Common myeloid progenitor, CD34-positive (primary cell): Measurements from ENCODE around the gene SMIM3.
A peak's percentile ranks its signal among the peaks of the same experiment; 100 is the strongest.

Experiments used
- CTCF ChIA-PET: fragments of 350-600 bp; sonication (Branson Sonifier 250); formaldehyde crosslinking; loops from one replicate; lab custom pipeline; 2021; ENCODE audit warnings: antibody characterized with exemption; lab: Charles Lee
- POLR2A ChIA-PET: fragments of 350-600 bp; sonication (Branson Sonifier 250); formaldehyde crosslinking; loops from one replicate; lab custom pipeline; 2021; ENCODE audit warnings: antibody characterized with exemption; lab: Charles Lee
- DNase-seq, 3 donors: peaks; one replicate each; pipeline versions ENCODE4 v3.0.0 to v3.0.0-alpha.2; 2013
- H3K27ac ChIP-seq, 2 experiments: 1 replicate in 1 of 2; 2 replicates in 1 of 2; pipeline ENCODE4 v1.7.0; 2013; ENCODE audit warnings: inconsistent platforms in 2 of 2, low read length in 2 of 2, mild to moderate bottlenecking in 2 of 2, low read depth in 1 of 2, moderate library complexity in 1 of 2; ENCODE audit not compliant: severe bottlenecking in 2 of 2, insufficient read depth in 1 of 2, poor library complexity in 1 of 2
- H3K27me3 ChIP-seq, 5 experiments: replicated peaks in 2 of 5; 1 replicate in 3 of 5; 2 replicates in 2 of 5; pipeline versions ENCODE4 v1.6.1 to v1.7.0; 2013; ENCODE audit warnings: low read length in 4 of 5, mild to moderate bottlenecking in 2 of 5, moderate library complexity in 2 of 5, inconsistent platforms in 1 of 5; ENCODE audit not compliant: insufficient read depth in 5 of 5, control insufficient read depth in 4 of 5
- H3K36me3 ChIP-seq, 4 experiments: 1 replicate in 2 of 4; 2 replicates in 2 of 4; pipeline versions ENCODE4 v1.6.1 to v1.7.0; 2013; ENCODE audit warnings: low read length in 3 of 4, control low read depth in 1 of 4, mild to moderate bottlenecking in 1 of 4; ENCODE audit not compliant: control insufficient read depth in 4 of 4, insufficient read depth in 4 of 4
- H3K4me1 ChIP-seq, 4 experiments: 1 replicate in 3 of 4; 2 replicates in 1 of 4; pipeline versions ENCODE4 v1.6.1 to v1.7.1; 2013; ENCODE audit warnings: low read length in 3 of 4, mild to moderate bottlenecking in 3 of 4, control low read depth in 1 of 4, inconsistent platforms in 1 of 4, moderate library complexity in 1 of 4; ENCODE audit not compliant: control insufficient read depth in 4 of 4, insufficient read depth in 4 of 4; ENCODE audit errors: control extremely low read depth in 1 of 4
- H3K4me3 ChIP-seq, 7 experiments: 1 replicate in 4 of 7; 2 replicates in 3 of 7; pipeline versions ENCODE4 v1.5.1 to v1.7.0; 2013; ENCODE audit warnings: mild to moderate bottlenecking in 7 of 7, low read length in 6 of 7, moderate library complexity in 6 of 7, inconsistent platforms in 2 of 7, low read depth in 2 of 7, control low read depth in 1 of 7; ENCODE audit not compliant: insufficient read depth in 4 of 7, control insufficient read depth in 1 of 7; ENCODE audit errors: extremely low read depth in 1 of 7
- H3K9me3 ChIP-seq, 5 experiments: 1 replicate in 4 of 5; 2 replicates in 1 of 5; pipeline versions ENCODE4 v1.6.1 to v1.7.1; 2013; ENCODE audit warnings: low read length in 4 of 5, mild to moderate bottlenecking in 2 of 5, inconsistent platforms in 1 of 5, low read depth in 1 of 5, moderate library complexity in 1 of 5; ENCODE audit not compliant: control insufficient read depth in 4 of 5, insufficient read depth in 2 of 5; ENCODE audit errors: control extremely low read depth in 1 of 5
- WGBS: methylation state at CpG from one replicate; pipeline ENCODE4 v1.1.5; 2013; ENCODE audit not compliant: insufficient coverage; 5-methylcytosine and 5-hydroxymethylcytosine counted together

The SMIM3 gene

DNA sequence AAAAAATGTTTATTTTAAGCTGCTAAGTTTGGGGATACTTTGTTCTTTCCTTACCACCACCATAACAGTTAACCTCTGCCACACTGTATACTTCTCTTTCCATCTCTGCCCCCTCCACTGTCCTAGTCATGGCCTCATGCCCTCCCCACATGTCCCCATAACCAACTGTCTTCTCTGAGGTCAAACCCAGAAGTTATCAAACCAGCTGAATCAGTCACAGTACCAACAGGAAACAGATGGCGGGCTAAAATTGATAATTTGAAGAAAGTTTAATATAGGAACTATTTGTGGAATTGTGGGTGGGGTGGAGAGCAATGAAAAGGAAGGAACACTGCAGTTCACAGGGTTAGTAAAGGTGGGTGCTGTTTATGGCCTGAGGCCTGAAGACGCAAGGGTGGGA, 14.0 kb upstream of the SMIM3 start:
- DNase-seq: peak; percentile 90 to 98 (median 98)
- Histone ChIP-seq H3K27me3 (no peaks in the 10 kb centered on the region), H3K4me3 (peak overlapping the region in 4 of 7 experiments; percentile 7 to 41 (median 16)), H3K4me1 (peaks cover 59 to 83% (median 70%) of the 10 kb centered on the region in 4 experiments), H3K36me3 (no peaks in the 10 kb centered on the region), H3K27ac (peak overlapping the region; percentile 80 to 88), H3K9me3 (no peaks in the 10 kb centered on the region)
- 0% methylated on average over 1 of the region's 2 CpGs for WGBS
- ChIA-PET POLR2A (interaction anchor here (0.7 to 2.8 kb wide), 8 partner anchors 10 to 391 kb away, joined by 3 to 25 read pairs (median 6); partner anchors contain the start of genes RBM22 and SMIM3), CTCF (interaction anchor here (0.8 to 15.6 kb wide), 12 partner anchors 14 to 83 kb away, joined by 3 to 293 read pairs (median 4); partner anchors contain the start of genes IRGM, RBM22 and SMIM3)

DNA sequence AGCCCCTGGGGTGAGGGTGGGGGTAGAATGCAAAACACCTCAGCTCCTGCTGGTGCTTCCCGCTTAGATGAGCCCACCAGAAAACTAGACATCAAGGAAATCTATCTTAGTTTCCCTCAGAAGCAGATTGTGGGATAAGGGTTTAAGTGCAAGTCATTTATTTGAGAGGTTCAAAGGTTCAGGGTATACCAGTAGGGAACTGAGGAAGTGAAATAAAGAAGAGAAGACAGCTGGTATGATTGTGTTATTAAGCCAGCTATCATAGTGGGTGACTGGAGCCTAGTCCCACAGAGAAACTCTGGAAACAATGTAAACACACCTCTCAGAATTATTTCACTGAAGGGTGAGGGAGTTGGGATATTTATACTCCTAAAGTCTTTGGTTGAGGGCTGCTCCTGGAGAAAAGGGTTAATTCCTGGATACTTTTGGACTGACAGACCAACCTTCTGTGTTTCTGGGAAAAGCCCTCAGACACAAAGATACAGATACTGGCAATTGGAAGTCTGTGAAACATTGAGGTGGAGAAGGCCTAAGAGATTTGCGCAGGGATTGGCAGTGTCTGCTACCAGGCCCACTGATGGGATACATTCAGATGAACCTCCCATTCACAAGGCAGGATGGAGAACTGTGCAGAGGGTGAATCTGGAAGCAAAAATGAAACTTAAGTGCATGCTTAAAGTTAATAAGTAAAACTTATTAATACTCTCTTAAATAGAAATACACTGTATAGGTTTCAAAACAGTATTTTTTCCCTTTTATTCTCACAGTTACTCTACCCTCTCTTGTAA, 13.4 kb upstream of the SMIM3 start:
- ChIA-PET CTCF (interaction anchor here (0.8 to 15.6 kb wide), 7 partner anchors 13 to 82 kb away, joined by 3 to 293 read pairs (median 6); partner anchors contain the start of genes IRGM, RBM22 and SMIM3), POLR2A (interaction anchor here (0.7 to 2.8 kb wide), 7 partner anchors 9 to 85 kb away, joined by 3 to 25 read pairs (median 8); partner anchors contain the start of genes RBM22 and SMIM3)
- H3K4me1 ChIP-seq: peaks cover 58 to 80% (median 70%) of the 10 kb centered on the region in 4 experiments
- DNase-seq: peak in 2 of 3 donors; percentile 71 to 83
- H3K9me3 ChIP-seq: no peaks in the 10 kb centered on the region
- H3K36me3 ChIP-seq: no peaks in the 10 kb centered on the region
- peak overlapping the region; percentile 80 to 88 for H3K27ac ChIP-seq
- no peaks in the 10 kb centered on the region for H3K27me3 ChIP-seq
- H3K4me3 ChIP-seq: peak overlapping the region in 2 of 7 experiments; percentile 30 to 41
- WGBS: 0% methylated on average over 1 of the region's 2 CpGs

GRCh38 chr5:150765799-150766169, 12.8 kb upstream of the SMIM3 start:
- Histone ChIP-seq H3K36me3 (no peaks in the 10 kb centered on the region), H3K4me1 (peaks cover 54 to 80% (median 70%) of the 10 kb centered on the region in 4 experiments), H3K27me3 (no peaks in the 10 kb centered on the region), H3K9me3 (no peaks in the 10 kb centered on the region), H3K27ac (no peak overlapping the region), H3K4me3 (no peak overlapping the region)
- peak in 1 of 3 donors; percentile 61 for DNase-seq
- WGBS: no CpG with 5 or more reads among the region's 1 CpG
- ChIA-PET CTCF (interaction anchor here (1.6 to 15.6 kb wide), 3 partner anchors 13 to 81 kb away, joined by 6 to 293 read pairs (median 21); partner anchors contain the start of genes IRGM and SMIM3), POLR2A (interaction anchor here (1.5 kb wide), 1 partner anchor 16 kb away, joined by 4 read pairs; no protein-coding TSS in a partner anchor)

- POLR2A ChIA-PET: interaction anchor here (1.5 kb wide), 1 partner anchor 15 kb away, joined by 4 read pairs; no protein-coding TSS in a partner anchor
- WGBS: 0% methylated on average over 2 of the region's 2 CpGs
- CTCF ChIA-PET: interaction anchor here (3.9 to 15.6 kb wide), 2 partner anchors 12 to 81 kb away, joined by 21 to 293 read pairs; partner anchors contain the start of genes IRGM and SMIM3
Measured at GRCh38 chr5:150766251-150766650, 12.3 kb upstream of the SMIM3 start.

DNA sequence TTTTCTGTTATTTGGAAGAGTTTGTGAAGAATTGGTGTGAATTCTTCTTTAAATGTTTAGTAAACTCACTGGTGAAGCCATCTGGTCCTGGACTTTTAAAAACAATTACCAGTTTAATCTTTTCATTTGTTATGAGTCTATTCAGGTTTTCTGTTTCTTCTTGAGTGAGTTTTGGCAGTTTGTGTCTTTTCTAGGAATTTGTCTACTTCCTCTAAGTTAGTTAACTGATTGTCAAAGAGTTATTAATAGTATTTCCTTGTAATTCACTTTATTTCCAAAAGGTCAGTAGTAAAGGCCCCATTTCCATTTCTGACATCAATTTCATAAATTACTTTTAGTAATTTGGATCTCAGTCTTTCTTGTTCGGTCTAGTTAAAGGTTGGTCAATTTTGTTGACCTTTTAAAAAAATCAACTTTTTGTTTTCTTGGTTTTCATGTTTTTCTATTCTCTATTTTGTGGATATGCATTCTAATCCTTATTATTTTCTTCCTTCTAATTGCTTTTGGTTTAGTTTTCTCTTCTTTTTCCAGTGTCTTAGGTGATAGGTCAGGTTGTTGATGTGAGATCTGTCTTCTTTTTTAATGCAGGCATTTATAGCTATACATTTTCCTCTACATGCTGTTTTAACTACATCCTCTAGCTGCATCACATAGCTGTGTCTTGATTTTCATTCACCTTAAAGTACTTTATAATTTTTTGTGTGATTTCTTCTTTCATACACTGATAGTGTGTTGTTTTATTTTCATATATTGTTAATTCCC, 7.3 kb upstream of the SMIM3 start:
- CTCF ChIA-PET: interaction anchor here (15.6 kb wide), 1 partner anchor 7 kb away, joined by 293 read pairs; the partner anchor contains the start of gene SMIM3

More at GRCh38 chr5:150766251-150766650, 12.3 kb upstream of the SMIM3 start:
- H3K4me1 ChIP-seq: peaks cover 49 to 77% (median 68%) of the 10 kb centered on the region in 4 experiments
- no peaks in the 10 kb centered on the region for H3K27me3 ChIP-seq
- H3K4me3 ChIP-seq: peak overlapping the region in 1 of 7 experiments; percentile 51
- H3K36me3 ChIP-seq: no peaks in the 10 kb centered on the region
- DNase-seq: peak in 2 of 3 donors; percentile 79 to 89
- H3K9me3 ChIP-seq: no peaks in the 10 kb centered on the region
- H3K27ac ChIP-seq: peak overlapping the region in 1 of 2 experiments; percentile 30

DNA sequence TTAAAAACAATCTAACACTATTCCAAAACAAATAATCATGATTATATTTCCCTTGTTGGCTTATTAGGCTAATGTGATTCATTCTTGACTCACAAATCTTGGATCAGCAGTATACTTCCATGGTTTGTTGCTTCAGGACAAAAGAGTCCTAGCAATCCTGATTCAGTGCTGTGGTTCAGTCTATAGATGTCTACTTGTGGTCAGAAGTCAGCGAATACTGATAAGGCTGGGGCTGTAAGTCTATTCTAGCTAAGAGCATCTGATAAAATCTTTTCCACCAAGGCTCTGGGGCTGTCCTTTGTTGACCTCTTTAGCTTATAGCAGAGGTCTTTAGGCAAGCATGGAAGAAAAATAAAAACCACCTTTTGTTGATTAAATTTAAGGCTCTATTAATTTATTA, 4.4 kb upstream of the SMIM3 start:
- WGBS: 0% methylated on average over 1 of the region's 1 CpG
- Histone ChIP-seq H3K27ac (peak overlapping the region in 1 of 2 experiments; percentile 67), H3K4me3 (peak overlapping the region in 1 of 7 experiments; percentile 1), H3K27me3 (no peaks in the 10 kb centered on the region), H3K4me1 (peaks cover 11 to 48% (median 40%) of the 10 kb centered on the region in 4 experiments), H3K36me3 (no peaks in the 10 kb centered on the region), H3K9me3 (no peaks in the 10 kb centered on the region)
- CTCF ChIA-PET: interaction anchor here (12.5 kb wide), 1 partner anchor 11 kb away, joined by 293 read pairs; the partner anchor contains the start of gene DCTN4
- DNase-seq: peak in 2 of 3 donors; percentile 56 to 77
- POLR2A ChIA-PET: interaction anchor here (1.1 to 2.0 kb wide), 2 partner anchors 9 to 15 kb away, joined by 5 read pairs; partner anchors contain the start of gene DCTN4

More for the DNA sequence above, 7.3 kb upstream of the SMIM3 start:
- no CpG with 5 or more reads among the region's 1 CpG for WGBS
- POLR2A ChIA-PET: no interaction called here
- DNase-seq: peak in 1 of 3 donors; percentile 61
- Histone ChIP-seq H3K9me3 (no peaks in the 10 kb centered on the region), H3K4me1 (peaks cover 17 to 50% (median 41%) of the 10 kb centered on the region in 4 experiments), H3K27ac (peak overlapping the region in 1 of 2 experiments; percentile 63), H3K27me3 (no peaks in the 10 kb centered on the region), H3K36me3 (no peaks in the 10 kb centered on the region), H3K4me3 (peak overlapping the region in 1 of 7 experiments; percentile 14)
